ENCODE measurements around the gene ASRGL1.

DNA sequence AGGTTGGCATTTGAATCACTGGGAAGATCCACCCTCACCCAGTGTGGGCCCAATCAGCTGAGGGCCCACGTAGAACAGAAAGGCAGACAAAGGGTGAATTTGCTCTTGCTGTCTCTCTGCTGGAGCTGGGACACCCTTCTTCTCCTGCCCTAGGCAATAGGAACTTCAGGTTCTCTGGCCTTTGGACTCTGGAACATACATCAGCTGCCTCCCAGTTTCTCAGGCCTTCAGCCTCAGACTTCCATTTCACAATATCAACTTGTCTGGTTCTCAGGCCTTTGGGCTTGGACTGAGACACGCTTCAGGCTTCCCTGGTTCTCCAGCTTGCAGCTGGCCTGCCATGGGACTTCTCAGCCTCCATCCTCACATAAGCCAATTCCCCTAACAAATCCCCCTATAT is 14.7 kb upstream of the ASRGL1 start:
- TF ChIP-seq POLR2A (IDR thresholded peaks at IDR 0.05) (no peak), POLR2AphosphoS5 (IDR thresholded peaks at IDR 0.05) (no peak), CTCF (IDR thresholded peaks at IDR 0.05) (no peak)

All from transverse colon (tissue), 4 donors.